PC-3 (cell line): ENCODE results near the gene ZMYND15.

Experiments
- CTCF ChIP-seq: fragments of 300-600 bp; sonication (generic); conservative IDR thresholded peaks from 2 replicates; pipeline ENCODE4 v1.5.1; 2017; ENCODE audit warnings: antibody characterized with exemption, low read depth, mild to moderate bottlenecking, low read length
- EZH2 ChIP-seq: fragments of 300-600 bp; sonication (generic); IDR thresholded peaks from one replicate; pipeline ENCODE4 v1.6.1; 2017; ENCODE audit warnings: antibody characterized with exemption, mild to moderate bottlenecking, low read length; ENCODE audit not compliant: unreplicated experiment
- EZH2phosphoT487 ChIP-seq: fragments of 300-600 bp; sonication (generic); IDR thresholded peaks from 2 replicates; pipeline ENCODE4 v1.6.1; 2018; ENCODE audit warnings: mild to moderate bottlenecking, antibody characterized with exemption, low read length, borderline replicate concordance

GRCh38 chr17:4742133-4742532 lies 2.5 kb downstream of the ZMYND15 start:
- no peak for TF ChIP-seq CTCF
- TF ChIP-seq EZH2phosphoT487 = no peak
- no peak for TF ChIP-seq EZH2
